ENCODE measurements around the gene ENC1. TPM values are rescaled to one million over a fixed set of nuclear protein-coding genes. Genes with fewer than 3 reads are reported as not detected.

The ENC1 gene
- total RNA-seq, 1 donor from 2014 or later: 6.6 TPM

DNA sequence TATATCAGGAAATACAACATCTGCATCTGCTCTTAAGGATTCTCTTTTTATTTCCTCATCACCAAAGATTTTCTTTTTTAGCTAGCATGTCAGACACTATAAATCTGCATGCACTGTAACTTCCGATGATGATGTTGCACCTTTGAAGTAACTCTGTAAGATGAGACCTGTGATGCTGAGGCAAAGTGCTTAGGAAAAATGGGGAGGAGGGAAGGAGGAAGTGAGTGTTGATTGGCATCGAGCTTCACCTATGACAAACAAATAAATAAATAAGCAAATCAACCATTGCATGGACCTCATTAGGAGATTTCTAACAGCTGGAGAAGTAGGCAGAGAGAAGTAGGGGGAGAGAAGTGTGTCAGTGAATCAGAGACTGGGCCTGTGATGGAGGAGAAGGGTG is 52.6 kb downstream of the ENC1 start:
- Mint-ChIP-seq H3K4me3 (no peak overlapping the region), H3K27ac (no peak overlapping the region)
- intact Hi-C loops (cut with micrococcal nuclease): no loop called here

DNA sequence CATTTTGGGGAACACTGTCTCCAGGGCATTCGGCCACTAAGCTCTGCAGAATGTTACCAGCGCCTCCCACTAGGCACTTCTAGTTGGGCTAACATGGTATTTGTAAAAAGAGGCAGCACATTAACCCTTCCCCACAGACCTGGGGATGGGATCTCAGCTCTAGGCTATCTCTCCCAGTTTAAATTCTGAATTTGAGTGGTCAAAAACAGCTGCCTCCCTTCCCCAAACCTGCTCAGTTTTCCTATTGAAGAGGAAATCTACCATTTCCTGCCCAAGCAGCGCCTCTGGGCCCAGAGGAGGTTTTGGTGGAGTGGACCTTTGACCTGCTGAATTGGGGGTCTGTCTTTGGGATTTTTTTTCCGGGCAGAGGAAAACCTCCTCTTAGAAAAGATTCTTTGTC is 53.2 kb downstream of the ENC1 start:
- Mint-ChIP-seq H3K36me3 (ENCODE audit: low read depth) (no peaks in the 10 kb centered on the region), H3K9me3 (no peaks in the 10 kb centered on the region), H3K4me3 (no peak overlapping the region), H3K27ac (no peak overlapping the region), H3K27me3 (peaks cover 21% of the 10 kb centered on the region), H3K4me1 (peaks cover 4% of the 10 kb centered on the region)
- POLR2A ChIA-PET: no interaction called here
- DNase-seq: no peak
- CTCF ChIA-PET: no interaction called here
- intact Hi-C loops (cut with micrococcal nuclease): no loop called here
- TF ChIP-seq CTCF (IDR thresholded peaks at IDR 0.05): no peak
- ATAC-seq (ENCODE audit: low read depth): no peak

More for the DNA sequence above, 52.6 kb downstream of the ENC1 start:
- no peaks in the 10 kb centered on the region for H3K36me3 Mint-ChIP-seq (ENCODE audit: low read depth)
- ChIA-PET POLR2A (no interaction called here), CTCF (no interaction called here)
- peaks cover 4% of the 10 kb centered on the region for H3K4me1 Mint-ChIP-seq
- TF ChIP-seq CTCF (IDR thresholded peaks at IDR 0.05): no peak
- H3K27me3 Mint-ChIP-seq: peaks cover 17% of the 10 kb centered on the region
- ATAC-seq (ENCODE audit: low read depth) (no peak), DNase-seq (no peak)
- no peaks in the 10 kb centered on the region for H3K9me3 Mint-ChIP-seq

GRCh38 chr5:74586856-74587255 is 53.7 kb downstream of the ENC1 start:
- no peak overlapping the region for H3K27ac Mint-ChIP-seq
- H3K4me3 Mint-ChIP-seq: no peak overlapping the region
- H3K4me1 Mint-ChIP-seq: peaks cover 4% of the 10 kb centered on the region
- no peak for TF ChIP-seq CTCF (IDR thresholded peaks at IDR 0.05)
- no peaks in the 10 kb centered on the region for H3K36me3 Mint-ChIP-seq (ENCODE audit: low read depth)
- DNase-seq (no peak), ATAC-seq (ENCODE audit: low read depth) (no peak)
- POLR2A ChIA-PET: no interaction called here
- CTCF ChIA-PET: no interaction called here
- H3K9me3 Mint-ChIP-seq: no peaks in the 10 kb centered on the region
- intact Hi-C loops (cut with micrococcal nuclease): no loop called here
- peaks cover 22% of the 10 kb centered on the region for H3K27me3 Mint-ChIP-seq

DNA sequence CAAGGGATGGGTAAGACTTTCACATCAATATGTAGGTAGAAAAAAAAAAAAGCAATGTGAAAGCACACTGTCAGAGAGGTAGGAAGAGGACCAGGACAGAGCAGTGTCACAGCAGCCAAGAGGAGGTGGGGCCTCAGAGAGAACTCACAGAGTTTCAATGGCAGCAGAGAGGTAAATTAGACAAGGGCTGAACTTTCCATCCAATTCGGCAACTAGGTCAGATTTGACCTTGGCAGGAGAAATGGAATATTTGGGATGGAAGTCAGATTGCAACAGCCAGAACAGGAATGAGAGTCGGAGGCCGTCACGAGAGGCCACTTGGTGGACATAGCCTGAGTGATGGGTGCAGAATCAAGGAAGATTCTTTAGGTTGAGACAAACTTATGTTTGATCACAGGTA is 57.7 kb downstream of the ENC1 start:
- ChIA-PET CTCF (no interaction called here), POLR2A (no interaction called here)
- Mint-ChIP-seq H3K27me3 (peaks cover 11% of the 10 kb centered on the region), H3K4me3 (no peak overlapping the region), H3K27ac (no peak overlapping the region), H3K9me3 (no peaks in the 10 kb centered on the region), H3K4me1 (peaks cover 11% of the 10 kb centered on the region), H3K36me3 (ENCODE audit: low read depth) (no peaks in the 10 kb centered on the region)
- ATAC-seq (ENCODE audit: low read depth) (no peak), DNase-seq (no peak)
- intact Hi-C loops (cut with micrococcal nuclease): no loop called here
- TF ChIP-seq CTCF (IDR thresholded peaks at IDR 0.05): no peak

GRCh38 chr5:74581988-74582365 is 58.6 kb downstream of the ENC1 start:
- ATAC-seq (ENCODE audit: low read depth): no peak
- Mint-ChIP-seq H3K36me3 (ENCODE audit: low read depth) (no peaks in the 10 kb centered on the region), H3K27me3 (peaks cover 11% of the 10 kb centered on the region), H3K27ac (no peak overlapping the region), H3K9me3 (no peaks in the 10 kb centered on the region), H3K4me3 (no peak overlapping the region), H3K4me1 (peaks cover 16% of the 10 kb centered on the region)
- ChIA-PET POLR2A (no interaction called here), CTCF (no interaction called here)
- no peak for TF ChIP-seq CTCF (IDR thresholded peaks at IDR 0.05)
- DNase-seq: no peak
- intact Hi-C loops (cut with micrococcal nuclease): no loop called here

Measured in activated B cell treated with CpG ODN at 0.5 μM for 24 hours (primary cell).